Esophagus muscularis mucosa (tissue), 4 donors: ENCODE results near the gene GTF3C4. TPM values are rescaled to one million over a fixed set of nuclear protein-coding genes. Genes with fewer than 3 reads are reported as not detected.

ENCODE experiments used
- DNase-seq: peaks from one replicate; pipeline ENCODE4 v3.0.0-alpha.2; 2017; ENCODE audit errors: extremely low spot score
- H3K27ac ChIP-seq, 4 donors: fragments of 200-600 bp; sonication (generic); replicated peaks in 1 of 4; 1 replicate in 3 of 4; 2 replicates in 1 of 4; pipeline ENCODE4 v1.5.1; 2016 to 2019; ENCODE audit warnings: mild to moderate bottlenecking in 1 of 4
- H3K27me3 ChIP-seq, 4 donors: fragments of 200-600 bp; sonication (generic); one replicate each; pipeline versions ENCODE4 v1.5.1 to v1.6.0; 2016 to 2019
- H3K36me3 ChIP-seq, 4 donors: fragments of 200-600 bp; sonication (generic); one replicate each; pipeline ENCODE4 v1.5.1; 2016 to 2019
- H3K4me1 ChIP-seq, 4 donors: fragments of 200-600 bp; sonication (generic); one replicate each; pipeline ENCODE4 v1.5.1; 2016 to 2019
- H3K4me3 ChIP-seq, 4 donors: fragments of 200-600 bp; sonication (generic); 1 replicate in 2 of 4; 2 replicates in 2 of 4; pipeline ENCODE4 v1.5.1; 2016 to 2019; ENCODE audit warnings: mild to moderate bottlenecking in 4 of 4, moderate library complexity in 1 of 4
- H3K9me3 ChIP-seq, 4 donors: fragments of 200-600 bp; sonication (generic); 1 replicate in 3 of 4; 2 replicates in 1 of 4; pipeline ENCODE4 v1.5.1; 2016 to 2019
- EP300 ChIP-seq: sonication (generic); formaldehyde crosslinking; IDR thresholded peaks from one replicate; pipeline ENCODE4 v1.6.1; 2017; ENCODE audit warnings: antibody characterized with exemption
- POLR2A ChIP-seq: fragments of 450-650 bp; IDR thresholded peaks from one replicate; pipeline ENCODE4 v1.6.1; 2017; ENCODE audit warnings: antibody characterized with exemption, moderate library complexity, mild to moderate bottlenecking, low read depth
- POLR2AphosphoS5 ChIP-seq, 2 donors: sonication (generic); formaldehyde crosslinking; IDR thresholded peaks; one replicate each; pipeline ENCODE4 v1.6.1; 2017; ENCODE audit warnings: antibody characterized with exemption in 2 of 2
- WGBS: methylation state at CpG from one replicate; pipeline ENCODE4 v1.1.5; 2018; 5-methylcytosine and 5-hydroxymethylcytosine counted together
- intact Hi-C: fragments of 100-400 bp; cut with DNase I; formaldehyde crosslinking; loops from one replicate; pipeline ENCODE4 v1.15.1; 2023
- total RNA-seq, 4 donors: library from RNA; depleted of rRNA; stranded (reverse); fragments of >200 nt; gene quantifications; one replicate each; pipeline versions ENCODE4 v1.1.0 to v1.2.1, GENCODE V29; 2016
- TF ChIP-seq, protein P1 (sequence below), 3 experiments: fragments of 200-600 bp in 2 of 3; fragments of 450-650 bp in 1 of 3; sonication (generic) in 2 of 3; IDR thresholded peaks; one replicate each; pipeline ENCODE4 v1.5.1; 2017 to 2019; ENCODE audit warnings: antibody characterized with exemption in 3 of 3, mild to moderate bottlenecking in 2 of 3, moderate library complexity in 1 of 3

GTF3C4 gene
- total RNA-seq, 4 donors from 2014 or later, result 10.4 to 15.3 (median 12.3) TPM

DNA sequence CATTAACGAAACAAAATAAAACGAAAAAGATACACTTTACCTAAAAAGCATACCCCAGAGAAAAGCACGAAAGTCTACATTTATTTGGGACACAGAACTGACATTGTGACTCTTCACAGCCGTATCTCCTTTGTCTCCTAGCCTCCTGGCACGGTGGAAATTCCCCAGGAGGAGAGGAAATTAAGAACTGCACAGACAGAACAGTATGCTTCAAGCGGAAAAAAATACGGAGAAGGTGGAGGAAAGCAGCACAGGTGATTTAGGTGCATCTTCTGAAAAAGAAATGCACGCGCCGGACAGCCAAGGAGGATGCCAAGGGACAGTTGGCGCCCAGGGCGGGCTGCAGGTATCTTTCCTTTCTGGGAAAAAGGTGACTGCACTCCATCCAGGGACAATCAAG, 32.5 kb upstream of the GTF3C4 start:
- intact Hi-C loops, result no loop called here
- Histone ChIP-seq H3K27ac (no peak overlapping the region), H3K4me1 (no peaks in the 10 kb centered on the region), H3K36me3 (peaks cover 26 to 83% (median 66%) of the 10 kb centered on the region in 4 donors), H3K9me3 (no peaks in the 10 kb centered on the region), H3K27me3 (no peaks in the 10 kb centered on the region), H3K4me3 (no peak overlapping the region)
- TF ChIP-seq, protein P1, sequence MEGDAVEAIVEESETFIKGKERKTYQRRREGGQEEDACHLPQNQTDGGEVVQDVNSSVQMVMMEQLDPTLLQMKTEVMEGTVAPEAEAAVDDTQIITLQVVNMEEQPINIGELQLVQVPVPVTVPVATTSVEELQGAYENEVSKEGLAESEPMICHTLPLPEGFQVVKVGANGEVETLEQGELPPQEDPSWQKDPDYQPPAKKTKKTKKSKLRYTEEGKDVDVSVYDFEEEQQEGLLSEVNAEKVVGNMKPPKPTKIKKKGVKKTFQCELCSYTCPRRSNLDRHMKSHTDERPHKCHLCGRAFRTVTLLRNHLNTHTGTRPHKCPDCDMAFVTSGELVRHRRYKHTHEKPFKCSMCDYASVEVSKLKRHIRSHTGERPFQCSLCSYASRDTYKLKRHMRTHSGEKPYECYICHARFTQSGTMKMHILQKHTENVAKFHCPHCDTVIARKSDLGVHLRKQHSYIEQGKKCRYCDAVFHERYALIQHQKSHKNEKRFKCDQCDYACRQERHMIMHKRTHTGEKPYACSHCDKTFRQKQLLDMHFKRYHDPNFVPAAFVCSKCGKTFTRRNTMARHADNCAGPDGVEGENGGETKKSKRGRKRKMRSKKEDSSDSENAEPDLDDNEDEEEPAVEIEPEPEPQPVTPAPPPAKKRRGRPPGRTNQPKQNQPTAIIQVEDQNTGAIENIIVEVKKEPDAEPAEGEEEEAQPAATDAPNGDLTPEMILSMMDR (IDR thresholded peaks at IDR 0.05), result no peak
- no peak for TF ChIP-seq POLR2AphosphoS5 (IDR thresholded peaks at IDR 0.05)
- no peak for TF ChIP-seq EP300
- 96% methylated on average over 12 of the region's 12 CpGs for WGBS
- no peak for DNase-seq

DNA sequence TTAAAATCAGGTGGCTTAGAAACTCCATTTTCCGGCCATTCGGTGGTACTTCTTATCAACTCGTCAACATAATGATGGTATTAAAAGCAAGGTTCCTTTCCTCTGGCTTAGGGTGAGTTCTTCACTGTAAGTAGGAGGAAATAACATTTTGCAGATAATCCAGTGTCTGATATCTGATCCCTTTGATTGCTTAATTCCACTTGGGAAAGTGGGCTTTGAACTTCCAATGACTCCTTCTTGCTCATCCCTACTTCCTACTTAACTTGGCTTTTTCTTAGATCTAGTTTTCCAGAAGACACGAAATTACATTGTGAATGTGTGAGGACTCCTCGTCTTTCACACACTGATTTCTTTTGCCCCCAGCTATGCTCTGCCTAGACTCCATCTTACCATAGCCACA, 32.0 kb upstream of the GTF3C4 start:
- H3K36me3 ChIP-seq, result peaks cover 28 to 83% (median 70%) of the 10 kb centered on the region in 4 donors
- no peak for TF ChIP-seq POLR2A
- TF ChIP-seq POLR2AphosphoS5 (IDR thresholded peaks at IDR 0.05), result no peak
- TF ChIP-seq, protein P1 (IDR thresholded peaks at IDR 0.05), result no peak
- TF ChIP-seq EP300, result no peak
- WGBS, result 91% methylated on average over 5 of the region's 5 CpGs

DNA sequence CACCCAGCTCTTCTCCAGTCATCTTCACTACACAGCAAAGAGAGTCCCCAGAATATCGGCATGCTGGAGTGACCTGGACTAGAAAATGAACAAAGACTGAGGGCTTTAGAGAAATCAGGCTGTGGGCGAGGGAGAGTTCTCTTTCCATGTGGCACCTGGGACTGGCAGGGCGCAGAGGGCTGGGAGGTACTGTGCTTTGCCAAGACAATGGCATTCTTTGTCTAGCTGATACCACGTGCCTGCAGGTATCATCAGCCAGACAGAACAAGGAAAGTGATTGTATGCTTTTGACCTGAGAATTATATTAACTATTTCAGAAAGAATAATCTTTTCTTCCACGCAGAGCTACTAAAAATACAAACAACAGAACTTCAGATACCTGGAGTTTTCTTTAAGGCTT, 30.9 kb upstream of the GTF3C4 start:
- no peak overlapping the region for H3K4me3 ChIP-seq
- H3K4me1 ChIP-seq, result no peaks in the 10 kb centered on the region
- H3K36me3 ChIP-seq, result peaks cover 33 to 92% (median 79%) of the 10 kb centered on the region in 4 donors
- no peaks in the 10 kb centered on the region for H3K9me3 ChIP-seq
- no peak for DNase-seq
- no peak overlapping the region for H3K27ac ChIP-seq
- H3K27me3 ChIP-seq, result no peaks in the 10 kb centered on the region
- intact Hi-C loops, result no loop called here
- TF ChIP-seq, protein P1 (IDR thresholded peaks at IDR 0.05), result no peak
- no peak for TF ChIP-seq POLR2AphosphoS5 (IDR thresholded peaks at IDR 0.05)
- TF ChIP-seq POLR2A, result no peak
- no peak for TF ChIP-seq EP300
- 93% methylated on average over 5 of the region's 5 CpGs for WGBS

More for the DNA sequence above, 32.0 kb upstream of the GTF3C4 start:
- H3K4me1 ChIP-seq, result no peaks in the 10 kb centered on the region
- no peak for DNase-seq
- no peaks in the 10 kb centered on the region for H3K9me3 ChIP-seq
- no peak overlapping the region for H3K27ac ChIP-seq
- intact Hi-C loops, result no loop called here
- H3K4me3 ChIP-seq, result no peak overlapping the region
- no peaks in the 10 kb centered on the region for H3K27me3 ChIP-seq

DNA sequence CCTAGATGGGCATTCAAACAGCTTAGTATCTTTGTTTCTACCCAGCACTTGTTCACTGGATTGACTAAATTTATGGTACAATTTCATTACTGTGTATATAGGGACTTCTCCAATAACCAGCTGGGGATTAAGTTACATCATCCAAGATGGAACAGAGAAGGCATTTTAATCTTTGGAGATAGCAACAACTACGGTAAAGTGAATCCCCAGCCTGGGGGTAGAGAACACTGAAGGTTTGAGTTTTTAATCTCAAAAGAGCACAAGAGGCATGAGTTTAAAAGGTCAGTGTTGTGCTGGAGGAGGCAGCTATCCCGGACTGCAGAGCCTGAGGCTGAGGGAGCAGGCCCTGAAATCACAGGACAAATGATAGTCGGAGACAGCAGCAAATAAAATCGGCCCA, 29.0 kb upstream of the GTF3C4 start:
- Histone ChIP-seq H3K27ac (no peak overlapping the region), H3K9me3 (no peaks in the 10 kb centered on the region), H3K27me3 (no peaks in the 10 kb centered on the region), H3K4me1 (no peaks in the 10 kb centered on the region), H3K36me3 (peaks cover 37 to 99% (median 94%) of the 10 kb centered on the region in 4 donors), H3K4me3 (no peak overlapping the region)
- intact Hi-C loops, result no loop called here
- no peak for DNase-seq
- TF ChIP-seq, protein P1 (IDR thresholded peaks at IDR 0.05), result no peak
- TF ChIP-seq EP300 (no peak), POLR2A (no peak), POLR2AphosphoS5 (IDR thresholded peaks at IDR 0.05) (no peak)
- 94% methylated on average over 4 of the region's 4 CpGs for WGBS

DNA sequence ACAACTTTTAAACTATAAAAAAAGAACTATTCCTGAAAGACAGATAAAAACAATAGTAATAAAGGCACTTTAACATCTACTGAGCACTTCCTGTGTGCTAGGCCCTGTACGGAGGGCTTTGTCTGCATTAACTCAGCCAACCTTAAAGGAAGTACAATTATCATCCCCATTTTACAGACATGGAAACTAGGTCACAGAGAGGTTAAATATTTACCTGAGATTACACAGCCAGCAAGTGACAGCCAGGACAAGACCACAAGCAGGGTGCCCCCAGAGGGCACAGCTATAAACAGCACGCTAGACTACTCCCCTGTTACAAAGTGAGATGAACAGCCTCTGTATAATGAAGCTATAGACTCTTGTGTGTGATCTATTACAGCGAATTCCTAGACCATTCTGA, 26.0 kb upstream of the GTF3C4 start:
- Histone ChIP-seq H3K4me3 (no peak overlapping the region), H3K9me3 (no peaks in the 10 kb centered on the region), H3K4me1 (no peaks in the 10 kb centered on the region), H3K27ac (no peak overlapping the region), H3K27me3 (no peaks in the 10 kb centered on the region), H3K36me3 (peaks cover 61 to 99% (median 94%) of the 10 kb centered on the region in 4 donors)
- TF ChIP-seq, protein P1 (IDR thresholded peaks at IDR 0.05), result no peak
- TF ChIP-seq EP300 (no peak), POLR2A (no peak), POLR2AphosphoS5 (IDR thresholded peaks at IDR 0.05) (no peak)
- WGBS, result 89% methylated on average over 3 of the region's 3 CpGs
- no peak for DNase-seq
- intact Hi-C loops, result no loop called here
